ENCODE measurements around the gene DLGAP1.

Gene DLGAP1

GRCh38 chr18:3960142-3960541 lies 495.0 kb downstream of the DLGAP1 start:
- no peak for TF ChIP-seq SPI1 (IDR thresholded peaks at IDR 0.05; ENCODE audit: borderline replicate concordance, low read depth)
- no peak for TF ChIP-seq REST (IDR thresholded peaks at IDR 0.05; ENCODE audit: insufficient replicate concordance, low read depth)
- TF ChIP-seq CTCF (IDR thresholded peaks at IDR 0.05; ENCODE audit: insufficient read depth, low read length): no peak
- no peak for TF ChIP-seq POLR2AphosphoS5 (IDR thresholded peaks at IDR 0.05; ENCODE audit: low read depth)
- TF ChIP-seq GABPA (IDR thresholded peaks at IDR 0.05; ENCODE audit: low read depth): no peak
- Histone ChIP-seq H3K27ac (replicated peaks) (no peak overlapping the region), H3K4me3 (replicated peaks; ENCODE audit: insufficient read depth, low read length) (no peak overlapping the region), H3K27me3 (ENCODE audit: insufficient read depth, poor library complexity, severe bottlenecking) (no peaks in the 10 kb centered on the region)
- DNase-seq (ENCODE audit: low read depth in 1 of 2, low spot score in 1 of 2): no peak

GRCh38 chr18:3952031-3952430 lies 503.1 kb downstream of the DLGAP1 start:
- no peak overlapping the region for H3K4me3 ChIP-seq (replicated peaks; ENCODE audit: insufficient read depth, low read length)
- no peak overlapping the region for H3K27ac ChIP-seq (replicated peaks)
- DNase-seq (ENCODE audit: low read depth in 1 of 2, low spot score in 1 of 2): no peak
- TF ChIP-seq SPI1 (IDR thresholded peaks at IDR 0.05; ENCODE audit: borderline replicate concordance, low read depth) (no peak), CTCF (IDR thresholded peaks at IDR 0.05; ENCODE audit: insufficient read depth, low read length) (no peak), GABPA (IDR thresholded peaks at IDR 0.05; ENCODE audit: low read depth) (no peak), REST (IDR thresholded peaks at IDR 0.05; ENCODE audit: insufficient replicate concordance, low read depth) (no peak), POLR2AphosphoS5 (IDR thresholded peaks at IDR 0.05; ENCODE audit: low read depth) (no peak)
- H3K27me3 ChIP-seq (ENCODE audit: insufficient read depth, poor library complexity, severe bottlenecking): no peaks in the 10 kb centered on the region

GRCh38 chr18:3950668-3951404 lies 504.3 kb downstream of the DLGAP1 start:
- Histone ChIP-seq H3K4me3 (replicated peaks; ENCODE audit: insufficient read depth, low read length) (no peak overlapping the region), H3K27ac (replicated peaks) (no peak overlapping the region), H3K27me3 (ENCODE audit: insufficient read depth, poor library complexity, severe bottlenecking) (no peaks in the 10 kb centered on the region)
- no peak for DNase-seq (ENCODE audit: low read depth in 1 of 2, low spot score in 1 of 2)
- TF ChIP-seq REST (IDR thresholded peaks at IDR 0.05; ENCODE audit: insufficient replicate concordance, low read depth) (no peak), POLR2AphosphoS5 (IDR thresholded peaks at IDR 0.05; ENCODE audit: low read depth) (no peak), GABPA (IDR thresholded peaks at IDR 0.05; ENCODE audit: low read depth) (no peak), SPI1 (IDR thresholded peaks at IDR 0.05; ENCODE audit: borderline replicate concordance, low read depth) (no peak), CTCF (IDR thresholded peaks at IDR 0.05; ENCODE audit: insufficient read depth, low read length) (no peak)

All from HL-60 (cell line).